Breast epithelium (tissue), 3 donors: ENCODE data around the gene MPO.

Source experiments
- CTCF ChIP-seq, 3 donors: fragments of 450-650 bp; IDR thresholded peaks; one replicate each; pipeline ENCODE4 v1.5.1; 2016 to 2017; ENCODE audit warnings: antibody characterized with exemption in 3 of 3, mild to moderate bottlenecking in 3 of 3, moderate library complexity in 3 of 3
- POLR2A ChIP-seq: fragments of 450-650 bp; IDR thresholded peaks from one replicate; pipeline ENCODE4 v1.6.1; 2016; ENCODE audit warnings: antibody characterized with exemption, mild to moderate bottlenecking, moderate library complexity

- TF ChIP-seq CTCF (IDR thresholded peaks at IDR 0.05) (no peak), POLR2A (no peak)
Observed at GRCh38 chr17:58254803-58255202, 25.9 kb downstream of the MPO start.
